ENCODE data around the gene GSAP.

The GSAP gene

DNA sequence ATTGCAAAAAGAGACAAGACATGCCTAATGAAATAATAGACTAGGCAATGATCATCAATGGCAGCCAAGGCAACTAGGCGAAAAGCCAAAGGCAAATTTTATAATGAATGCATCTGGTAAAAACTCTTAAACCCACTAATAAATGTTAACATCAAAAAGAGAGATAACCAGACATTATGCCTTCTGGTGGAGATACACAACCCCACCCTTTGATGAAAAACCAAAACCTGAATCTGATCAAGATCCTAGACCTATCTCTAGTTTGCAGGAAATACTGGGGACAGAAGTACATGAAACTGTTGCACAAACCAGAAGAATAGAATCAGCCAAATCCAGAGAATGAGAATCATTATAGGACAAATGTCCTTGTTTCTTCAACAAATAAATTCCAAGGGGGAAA, 22.0 kb upstream of the GSAP start:
- DNase-seq: no peak

DNA sequence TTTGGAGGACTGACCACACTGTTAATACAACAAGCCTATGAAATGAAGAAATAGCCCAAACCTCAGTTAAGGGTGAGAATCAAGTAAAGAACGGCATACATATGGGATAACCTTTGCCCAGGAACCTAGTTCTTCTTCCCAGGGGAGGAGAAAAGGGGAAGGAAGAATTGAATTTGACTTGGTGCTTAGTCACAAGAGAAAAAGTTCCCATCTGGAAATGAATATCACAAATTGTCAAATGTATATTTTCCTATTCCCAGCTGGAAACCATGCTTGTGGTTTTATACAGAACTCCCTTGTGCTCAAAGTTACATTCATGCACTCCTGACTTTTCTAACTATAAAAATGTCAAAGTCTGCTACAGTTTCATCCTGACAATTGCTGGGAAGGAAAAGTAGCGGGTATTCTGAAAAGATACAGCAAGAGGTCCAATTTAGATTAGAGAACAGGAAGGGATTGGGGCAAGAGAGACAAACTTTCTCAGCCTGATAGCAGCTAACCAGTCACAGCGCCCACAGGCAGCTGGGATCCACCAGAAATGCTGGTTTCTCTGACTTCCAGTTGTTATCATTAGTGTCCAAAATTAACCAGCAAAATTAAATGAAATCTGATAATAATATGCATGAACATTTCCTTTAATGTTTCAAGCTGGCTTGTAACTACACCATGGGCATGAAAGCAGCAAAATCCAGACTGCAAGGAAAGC, 18.6 kb upstream of the GSAP start:
- DNase-seq: no peak

DNA sequence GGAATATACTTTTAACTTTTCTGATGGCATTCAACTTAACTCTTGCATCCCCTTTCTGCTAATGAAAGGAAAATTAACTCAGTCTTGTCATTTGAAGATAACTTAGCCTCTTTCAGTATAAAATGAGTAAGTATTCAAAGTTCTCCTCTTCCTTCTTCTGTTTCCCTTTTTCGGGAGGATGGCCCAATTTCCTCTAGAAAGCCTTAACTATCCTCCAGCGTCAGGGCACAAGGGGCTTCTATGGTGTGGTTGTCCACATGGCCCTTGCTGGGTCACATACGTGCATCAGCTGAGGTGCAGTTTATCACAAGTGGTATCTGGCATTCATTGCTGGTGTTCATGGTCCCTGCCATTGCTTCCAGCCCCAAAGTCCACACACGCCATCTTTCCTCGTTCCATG, 17.8 kb upstream of the GSAP start:
- no peak for DNase-seq

DNA sequence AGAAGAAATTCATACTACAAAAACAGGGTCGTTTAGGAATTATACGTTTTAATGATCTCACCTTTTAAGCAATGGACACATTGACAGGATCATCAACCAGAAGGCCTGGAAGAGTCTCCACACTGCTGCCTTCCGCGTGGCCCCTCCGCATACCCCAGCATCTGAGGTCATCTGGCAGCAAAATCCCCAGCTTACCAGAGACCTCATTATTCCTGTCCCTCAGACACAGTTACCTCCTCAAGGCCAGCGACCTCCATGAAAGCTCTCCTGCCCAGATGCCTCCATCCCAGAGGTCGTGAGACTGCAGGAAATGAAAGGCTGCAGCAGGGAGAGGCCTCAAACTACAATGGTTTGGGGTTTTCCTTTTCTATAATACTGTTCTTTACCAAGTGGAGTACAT, 14.8 kb upstream of the GSAP start:
- DNase-seq: no peak

DNA sequence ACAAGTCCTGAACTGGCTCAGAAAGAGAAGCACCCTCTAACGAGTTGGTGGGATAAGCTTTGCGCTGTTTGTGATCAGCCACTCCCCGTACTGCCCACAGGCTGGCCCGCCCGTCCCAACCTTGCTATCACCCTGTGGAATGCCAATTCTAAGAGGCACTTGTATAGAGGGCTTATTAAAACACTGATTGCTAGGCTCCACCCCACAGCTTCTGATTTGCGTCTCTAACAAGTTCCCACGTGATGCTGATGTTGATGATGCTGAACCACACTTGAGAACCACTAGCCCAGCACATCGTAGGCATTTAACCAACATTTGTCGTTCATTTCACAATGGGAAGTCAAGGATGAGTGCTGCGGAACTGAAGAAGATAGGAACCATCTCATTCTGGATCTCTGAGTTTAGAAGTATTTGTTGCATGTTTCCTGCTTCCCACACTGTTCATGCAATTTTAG, 12.7 kb upstream of the GSAP start:
- no peak for DNase-seq

DNA sequence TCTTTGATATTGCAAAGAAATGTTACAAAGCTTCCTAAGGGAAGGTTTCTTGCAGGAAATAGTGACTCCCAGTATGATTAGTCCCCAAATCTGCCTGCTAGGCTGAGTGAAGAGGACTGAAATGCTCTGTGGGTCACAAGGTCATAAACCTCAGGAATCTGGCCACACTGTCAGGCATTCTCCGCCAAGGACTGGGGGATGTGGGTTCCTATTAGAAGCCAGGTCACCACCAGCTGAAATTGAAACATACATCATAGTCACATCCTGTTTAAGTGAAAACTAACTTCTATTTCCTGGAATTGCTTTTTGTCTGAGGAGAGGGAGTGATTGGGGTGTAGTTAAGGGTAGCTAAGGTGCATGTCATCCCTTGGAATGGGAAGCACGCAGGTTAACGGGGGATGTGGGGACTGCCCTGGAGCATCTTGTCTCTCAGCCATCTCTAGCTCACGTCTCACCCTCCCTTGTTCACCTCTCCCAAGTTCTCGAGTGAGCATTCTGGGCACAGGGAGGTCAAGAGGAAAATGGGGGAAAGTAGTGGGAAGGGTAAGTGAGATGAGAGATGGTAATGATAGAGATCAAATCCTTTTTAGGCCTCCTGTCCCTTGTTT, 12.0 kb upstream of the GSAP start:
- DNase-seq: no peak

DNA sequence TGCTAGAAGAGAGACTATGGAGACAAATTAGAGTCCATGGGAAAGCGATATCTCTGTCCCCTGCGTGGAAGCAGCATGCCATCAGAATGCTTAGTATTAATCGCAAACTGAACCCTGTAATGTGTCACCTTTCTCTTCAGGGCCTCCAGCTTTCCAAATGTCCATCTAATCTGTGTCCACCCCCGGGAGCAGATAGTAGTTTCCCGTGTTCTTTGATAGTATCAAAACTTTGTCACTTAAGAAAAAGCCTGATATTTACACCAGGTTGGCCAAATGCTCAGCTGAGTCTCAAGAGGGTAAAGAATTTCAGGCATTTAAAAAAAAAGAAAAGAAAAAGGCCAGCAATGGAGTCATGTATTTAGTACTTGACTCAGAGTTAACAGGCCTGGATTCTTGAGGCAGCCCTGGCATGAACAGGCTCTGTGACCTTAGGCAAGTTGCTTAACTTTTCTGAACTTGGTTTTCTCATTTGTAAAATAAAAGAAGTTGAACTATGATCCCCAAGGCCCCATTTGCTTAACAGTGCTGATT, 10.4 kb upstream of the GSAP start:
- DNase-seq: no peak

DNA sequence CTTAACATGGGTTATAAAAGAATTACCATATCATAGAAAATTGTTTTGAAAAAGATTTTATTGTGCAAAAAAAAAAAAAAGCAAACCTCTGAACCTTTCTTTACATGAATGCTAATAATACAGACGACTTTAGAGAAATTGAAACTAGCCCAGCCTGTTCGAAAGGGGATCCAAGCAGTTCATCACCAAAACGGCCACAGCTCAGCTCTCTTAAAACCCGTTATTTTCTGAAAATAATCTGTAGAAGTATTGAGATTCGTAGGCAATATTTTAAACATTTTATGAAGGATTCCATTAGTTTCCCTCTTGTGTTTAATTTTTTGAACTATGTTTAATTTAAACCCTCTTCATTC, 9.9 kb upstream of the GSAP start:
- no peak for DNase-seq

DNA sequence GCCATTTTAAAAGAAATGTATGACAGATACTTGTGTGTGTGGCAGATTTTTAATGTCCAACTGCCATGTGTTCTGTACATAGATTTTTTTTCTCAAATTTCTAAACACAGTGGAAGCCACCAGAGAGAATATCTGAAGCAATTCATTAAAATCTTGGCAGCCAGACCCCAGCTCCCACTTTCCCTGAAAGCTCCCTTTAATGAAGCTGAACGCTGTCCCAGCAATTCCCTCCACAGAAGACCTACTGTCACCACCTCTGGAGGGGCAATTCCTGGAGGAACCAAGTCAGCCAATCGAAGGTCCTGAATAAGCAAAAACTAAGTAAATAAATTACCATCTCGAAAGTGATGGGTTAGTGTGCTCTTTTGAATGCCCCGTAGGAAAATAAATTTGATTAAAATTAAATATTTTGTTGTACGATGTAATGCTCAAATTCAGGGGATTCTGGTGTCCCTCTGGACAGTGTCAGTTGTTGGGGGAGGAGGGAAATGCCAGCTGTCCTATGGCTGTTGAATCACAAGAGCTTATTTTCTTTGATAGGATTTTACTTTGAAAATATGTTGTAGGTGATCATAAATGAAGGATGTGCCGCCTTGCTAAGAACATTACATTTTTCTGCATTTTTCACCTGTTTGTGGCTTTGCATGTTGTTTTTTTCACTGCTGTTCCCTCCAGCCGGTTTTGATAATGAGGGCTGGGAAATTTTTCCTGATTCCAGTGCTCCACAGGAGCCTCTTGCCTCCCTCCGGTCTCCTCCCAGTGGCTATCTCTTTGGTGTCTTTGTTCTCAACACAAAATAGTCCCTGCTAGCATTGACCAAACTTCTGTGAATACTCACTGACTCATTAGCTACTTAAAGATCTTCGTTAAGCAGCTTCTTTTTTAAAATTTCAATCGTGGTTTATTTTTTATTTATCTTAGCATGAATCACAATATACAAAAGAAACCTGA, 9.2 kb upstream of the GSAP start:
- DNase-seq: no peak

DNA sequence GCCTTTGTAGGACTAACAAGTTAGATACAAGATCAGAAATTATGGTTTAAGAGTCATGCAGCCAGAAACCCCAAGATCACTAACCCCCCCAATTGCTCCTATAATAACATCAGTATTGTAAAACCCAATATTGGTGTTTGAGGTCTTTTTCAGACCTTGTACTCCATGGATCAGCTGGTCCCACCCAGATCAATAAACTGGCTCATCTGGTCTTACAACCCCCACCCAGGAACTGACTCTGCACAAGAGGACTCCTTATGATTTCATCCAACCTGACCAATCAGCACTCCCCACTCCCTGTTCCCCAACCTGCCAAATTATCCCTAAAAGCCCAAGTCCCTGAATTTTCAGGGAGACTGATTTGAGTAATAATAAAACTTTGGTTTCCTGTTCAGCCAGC, 6.4 kb upstream of the GSAP start:
- DNase-seq: no peak

DNA sequence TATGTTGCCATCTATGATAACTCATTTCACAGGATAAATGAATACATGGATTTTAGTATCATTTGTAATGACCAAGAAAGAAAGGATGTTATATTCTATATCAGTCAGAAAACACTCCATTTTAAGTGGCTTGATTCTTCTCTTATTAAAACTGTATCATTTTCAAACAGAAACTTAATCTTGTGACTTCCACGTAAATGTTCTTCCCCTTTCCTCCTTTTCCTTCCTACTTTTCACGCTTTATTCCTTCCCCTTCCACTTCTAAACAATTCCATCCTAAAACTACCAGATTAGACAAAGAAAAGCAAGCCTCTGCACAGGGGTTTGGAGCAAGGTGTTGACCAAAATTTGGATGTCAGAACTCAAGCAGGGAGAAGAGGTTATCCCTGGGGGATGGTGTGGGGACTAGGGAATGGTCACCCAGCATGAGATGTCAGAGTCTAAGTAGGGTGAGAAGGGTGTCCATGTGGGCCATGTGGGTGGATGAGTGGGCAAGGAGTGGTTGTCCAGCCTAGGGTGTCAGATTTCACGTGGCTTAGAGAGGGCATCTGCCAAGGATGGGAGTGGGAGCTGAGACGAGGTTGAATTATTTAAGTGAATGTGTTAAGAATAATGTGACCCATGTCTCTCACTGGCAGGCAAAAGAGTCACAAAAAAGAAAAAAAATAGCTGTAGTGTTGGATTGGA, 5.0 kb upstream of the GSAP start:
- DNase-seq: no peak

DNA sequence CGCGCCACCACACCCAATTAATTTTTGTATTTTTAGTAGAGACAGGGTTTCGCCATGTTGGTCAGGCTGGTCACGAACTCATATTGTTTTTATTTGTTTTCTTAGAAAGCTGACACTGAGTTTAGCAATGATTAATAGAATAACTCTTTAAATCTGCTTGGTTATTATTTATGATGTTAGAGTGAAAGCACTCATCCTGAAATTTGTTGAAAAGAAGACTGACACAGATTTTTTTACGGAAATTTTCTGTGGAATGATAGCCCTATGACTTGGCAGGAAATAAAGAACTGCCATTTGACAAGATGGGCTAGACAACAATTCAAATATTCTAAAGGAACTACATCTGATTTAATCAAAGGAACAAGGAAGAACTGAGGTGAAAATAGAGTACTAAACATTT, 4.3 kb upstream of the GSAP start:
- no peak for DNase-seq

DNA sequence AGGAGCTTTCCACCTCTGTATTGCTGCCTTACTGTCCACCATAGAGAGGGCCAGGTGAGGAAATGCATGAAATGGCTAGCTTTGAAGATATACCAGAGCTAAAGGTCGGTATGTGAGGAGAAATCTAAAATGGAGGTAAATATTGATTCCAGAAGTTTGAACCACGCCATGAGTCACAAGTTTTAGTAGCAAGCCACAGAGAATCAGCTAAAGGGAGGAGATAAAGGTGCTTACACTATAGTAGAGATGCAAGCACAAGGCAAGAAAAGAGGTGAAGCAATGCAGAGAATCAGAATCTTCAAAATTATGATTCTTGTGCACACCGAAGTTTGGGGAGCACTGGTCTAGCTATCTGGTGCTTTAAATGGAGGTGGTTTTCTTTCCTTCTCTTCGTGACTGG, 3.0 kb upstream of the GSAP start:
- DNase-seq: no peak

DNA sequence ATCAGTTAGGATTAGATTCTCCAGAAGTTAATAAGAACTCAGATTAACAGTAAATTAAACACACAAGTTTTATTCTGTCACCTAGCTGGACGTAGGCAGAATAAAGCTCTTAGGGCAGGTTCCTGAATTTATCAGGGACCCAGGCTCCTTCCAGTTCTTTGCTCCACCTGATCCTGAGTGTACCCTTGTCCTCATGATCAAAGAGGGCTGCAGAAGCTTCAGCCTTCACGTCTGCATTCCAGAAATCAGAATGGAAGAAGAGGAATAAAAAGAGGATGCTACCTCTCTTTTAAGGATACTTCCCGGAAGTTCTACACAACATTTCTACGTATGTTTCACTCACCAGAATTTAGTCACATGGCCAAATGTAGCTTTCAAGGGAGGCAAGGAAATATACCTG, 1.7 kb upstream of the GSAP start:
- no peak for DNase-seq

DNA sequence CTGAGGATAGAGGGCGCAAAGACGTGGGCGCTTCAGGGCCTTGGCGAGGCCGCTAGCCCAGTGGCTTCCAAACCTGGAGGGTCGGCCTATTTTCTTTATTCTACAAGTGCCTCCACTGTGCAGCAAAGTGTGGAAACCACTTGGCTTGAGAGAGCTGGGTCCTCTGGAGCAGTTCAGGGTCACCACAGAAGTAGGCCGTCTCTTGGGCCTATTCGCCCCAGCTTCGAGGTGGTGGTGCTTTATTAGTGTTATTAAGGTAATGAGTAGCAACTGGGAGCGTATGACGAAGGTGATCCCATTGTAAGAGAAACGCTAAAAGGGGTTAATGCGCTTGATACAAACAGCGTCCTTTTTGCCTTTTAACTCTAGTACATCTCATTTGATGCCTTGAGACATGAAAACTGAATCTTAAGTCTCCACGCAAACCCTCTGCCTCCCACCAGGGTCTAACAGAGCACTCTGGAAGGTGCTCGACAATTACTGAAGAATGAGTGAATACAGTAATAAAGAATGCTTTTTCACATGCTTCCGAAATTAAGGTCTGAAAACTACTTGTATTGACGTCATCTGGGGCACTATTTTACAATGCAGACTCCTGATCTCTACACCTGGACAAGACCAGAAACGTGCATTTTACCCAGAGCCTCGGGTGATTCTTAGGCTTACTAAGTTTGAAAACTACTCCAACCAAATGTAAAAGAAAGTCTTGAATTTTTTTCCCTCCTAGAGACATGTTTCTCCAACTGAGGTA, 647 bp upstream of the GSAP start:
- no peak for DNase-seq

DNA sequence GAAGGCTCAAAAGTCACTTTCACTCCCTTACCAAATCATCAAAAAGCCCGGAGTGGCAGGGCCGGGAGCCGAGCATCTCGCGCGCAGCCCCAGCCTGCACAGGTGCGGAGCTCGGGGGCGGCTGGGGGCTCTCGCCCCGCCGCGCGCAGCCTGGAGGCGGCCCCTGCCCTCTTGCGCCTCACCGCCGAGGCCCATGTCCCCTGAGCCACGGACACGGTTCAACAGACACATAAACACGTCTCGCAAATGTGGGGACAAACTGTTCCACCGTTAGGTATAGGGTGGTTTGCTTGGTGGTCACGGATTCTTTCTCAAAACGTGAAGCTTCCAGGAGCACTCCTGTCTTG, 700 bp downstream of the GSAP start:
- no peak for DNase-seq

DNA sequence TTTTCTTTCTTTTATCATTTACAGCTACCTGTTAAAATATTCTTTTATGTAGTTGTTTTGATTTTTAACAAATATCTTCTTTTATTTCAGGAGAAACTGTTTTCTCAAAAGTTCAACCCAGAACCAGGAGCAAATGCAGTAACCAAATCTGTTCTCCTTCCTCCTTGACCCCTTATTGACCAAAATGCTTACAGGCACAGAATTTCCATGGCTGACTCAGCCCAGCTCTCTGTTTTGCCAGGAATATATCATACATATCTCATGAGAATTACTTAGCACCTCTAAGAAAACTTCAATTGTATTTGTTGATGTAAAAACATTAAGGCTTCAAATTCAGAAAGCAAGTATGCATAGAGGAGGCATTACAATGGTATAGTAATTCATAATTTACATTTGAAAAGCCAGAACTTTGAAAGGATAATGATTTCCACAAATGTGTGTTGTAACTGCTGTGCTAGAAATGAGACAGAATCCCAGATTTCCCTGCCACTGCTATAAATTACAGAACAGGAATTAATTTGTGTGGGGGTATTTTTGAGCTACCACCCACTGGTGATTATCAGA, 2.2 kb downstream of the GSAP start:
- no peak for DNase-seq

DNA sequence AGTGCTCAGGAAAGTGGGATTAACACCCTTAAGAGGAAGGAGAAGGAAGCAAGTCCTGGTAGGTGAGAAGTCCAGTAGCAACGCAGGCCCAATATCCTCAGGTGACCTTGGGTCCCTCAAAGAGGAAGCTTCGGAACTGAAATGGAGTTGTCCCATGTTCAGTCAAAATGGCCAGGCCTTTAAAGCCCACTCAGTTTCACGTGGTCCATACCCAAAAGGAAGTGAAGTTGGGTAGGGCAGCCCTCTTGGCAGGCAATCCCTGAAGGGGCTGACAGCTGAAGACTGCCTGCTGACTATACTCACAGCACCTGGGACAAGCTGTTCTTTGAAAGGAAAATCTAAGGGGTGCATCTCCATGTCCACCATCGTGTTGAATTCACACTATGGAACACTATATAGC, 3.0 kb downstream of the GSAP start:
- DNase-seq: no peak

DNA sequence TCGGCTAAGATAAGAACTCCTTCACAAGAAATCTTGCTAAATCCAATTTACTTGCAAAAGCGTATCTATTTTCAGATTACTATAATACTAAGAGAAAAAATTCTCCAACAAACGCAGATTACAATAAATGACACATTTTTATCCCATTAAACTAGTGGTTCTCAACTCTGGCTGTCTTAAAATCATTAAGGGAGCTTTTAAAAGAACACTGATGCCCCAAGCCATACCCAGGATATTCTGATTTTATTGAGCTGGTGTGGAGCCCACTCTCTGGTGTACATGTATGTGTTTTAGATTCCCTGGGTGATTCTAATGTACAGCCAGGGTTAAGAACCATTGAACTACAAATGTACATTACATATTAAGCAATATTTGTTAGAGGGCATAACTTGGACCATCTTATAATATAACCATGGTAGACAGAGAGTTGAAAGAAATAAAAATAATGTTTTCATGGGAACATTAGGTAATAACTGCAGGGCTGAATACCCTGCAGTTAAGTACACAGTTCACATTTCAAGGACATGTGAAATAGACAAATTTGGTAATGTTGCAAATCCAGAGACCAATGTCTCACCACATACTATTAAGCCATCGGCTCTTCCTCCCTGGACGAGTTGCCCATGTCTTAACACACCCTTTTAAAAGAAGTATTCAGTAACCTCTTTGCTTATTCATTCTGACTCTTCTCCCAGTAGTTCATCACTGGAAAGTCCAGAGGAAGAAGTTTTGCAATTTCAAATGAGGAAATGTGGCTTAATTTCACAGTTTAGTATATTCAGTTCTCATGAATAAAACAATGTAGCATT, 6.2 kb downstream of the GSAP start:
- no peak for DNase-seq

DNA sequence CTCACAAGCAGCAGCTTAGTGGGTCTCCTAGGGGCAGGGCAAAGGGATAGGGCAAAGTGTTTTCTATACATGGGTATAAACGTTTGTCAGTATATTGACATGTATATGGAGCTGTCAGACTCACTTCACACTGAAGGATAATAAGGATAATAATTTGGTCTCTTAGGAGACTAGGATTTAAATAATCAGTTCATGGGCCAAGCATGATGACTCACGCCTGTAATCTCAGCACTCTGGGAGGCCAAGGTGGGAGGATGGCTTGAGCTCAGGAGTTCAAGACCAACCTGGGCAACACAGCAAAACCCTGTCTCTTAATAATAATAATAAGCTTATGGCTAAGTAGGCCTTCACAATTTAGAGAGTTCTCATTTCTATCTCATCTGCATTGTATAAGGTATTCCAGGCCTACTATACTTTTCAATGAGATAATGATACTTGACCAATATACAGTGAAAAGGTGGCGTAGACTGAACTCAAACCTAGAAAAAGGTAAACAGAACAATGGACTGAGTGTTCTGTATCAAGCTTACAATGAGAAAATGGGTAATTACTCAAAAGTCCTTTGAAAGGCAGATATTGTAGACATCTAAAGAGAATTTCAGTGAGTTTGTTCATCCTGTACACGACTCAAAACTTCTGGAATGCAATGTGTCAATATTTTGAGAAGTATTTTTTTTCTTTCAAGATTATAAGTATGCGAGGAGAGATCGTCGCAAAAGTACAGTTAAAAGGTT, 7.0 kb downstream of the GSAP start:
- DNase-seq: no peak
